HUES6 (cell line): ENCODE results near the gene KIF18B.

Experiments
- H3K27ac ChIP-seq: 2 replicates; pipeline ENCODE4 v1.7.0; 2013; ENCODE audit warnings: low read depth, mild to moderate bottlenecking, low read length, inconsistent platforms
- H3K27me3 ChIP-seq: 2 replicates; pipeline ENCODE4 v1.6.1; 2013; ENCODE audit warnings: low read length; ENCODE audit not compliant: control insufficient read depth, insufficient read depth
- H3K36me3 ChIP-seq: 2 replicates; pipeline ENCODE4 v1.6.1; 2013; ENCODE audit warnings: low read length; ENCODE audit not compliant: control insufficient read depth, insufficient read depth
- H3K4me1 ChIP-seq: 2 replicates; pipeline ENCODE4 v1.6.1; 2013; ENCODE audit warnings: low read length; ENCODE audit not compliant: control insufficient read depth, insufficient read depth
- H3K4me3 ChIP-seq: 2 replicates; pipeline ENCODE4 v1.5.1; 2013; ENCODE audit warnings: low read depth, low read length
- H3K9ac ChIP-seq: one replicate; pipeline ENCODE4 v1.6.1; 2013; ENCODE audit warnings: mild to moderate bottlenecking, low read length
- H3K9me3 ChIP-seq: 2 replicates; pipeline ENCODE4 v1.6.1; 2013; ENCODE audit warnings: low read depth, low read length; ENCODE audit not compliant: control insufficient read depth, insufficient read depth

The KIF18B gene

GRCh38 chr17:44968225-44969143 is 20.9 kb upstream of the KIF18B start, which contains the start of gene C1QL1:
TSS of gene C1QL1 (minus strand) at chr17:44968303. CDS start at chr17:44968048, 255 bp downstream.
- peaks cover 73% of the 10 kb centered on the region for H3K27me3 ChIP-seq
- peak within 1 kb of the TSS; percentile 64 for H3K9ac ChIP-seq
- H3K36me3 ChIP-seq: no peaks in the 10 kb centered on the region
- no peak within 1 kb of the TSS for H3K27ac ChIP-seq
- peaks cover 37% of the 10 kb centered on the region for H3K4me1 ChIP-seq
- no peaks in the 10 kb centered on the region for H3K9me3 ChIP-seq
- H3K4me3 ChIP-seq: peak within 1 kb of the TSS; percentile 74

GRCh38 chr17:44967907-44968224 is 20.3 kb upstream of the KIF18B start:
- Histone ChIP-seq H3K36me3 (no peaks in the 10 kb centered on the region), H3K9me3 (no peaks in the 10 kb centered on the region), H3K4me3 (peak overlapping the region; percentile 46; the same call in 1 of the 2 replicates), H3K4me1 (peaks cover 37% of the 10 kb centered on the region), H3K27ac (no peak overlapping the region), H3K9ac (no peak overlapping the region), H3K27me3 (peaks cover 73% of the 10 kb centered on the region)

GRCh38 chr17:44967026-44967906 is 19.7 kb upstream of the KIF18B start:
- Histone ChIP-seq H3K27ac (no peak overlapping the region), H3K36me3 (no peaks in the 10 kb centered on the region), H3K4me1 (peaks cover 37% of the 10 kb centered on the region), H3K9me3 (no peaks in the 10 kb centered on the region), H3K27me3 (peaks cover 73% of the 10 kb centered on the region), H3K9ac (no peak overlapping the region), H3K4me3 (peak overlapping the region; percentile 46)

GRCh38 chr17:44966348-44967025 is 18.9 kb upstream of the KIF18B start:
- Histone ChIP-seq H3K4me3 (peak overlapping the region; percentile 46), H3K9me3 (no peaks in the 10 kb centered on the region), H3K27ac (no peak overlapping the region), H3K27me3 (peaks cover 69% of the 10 kb centered on the region), H3K36me3 (no peaks in the 10 kb centered on the region), H3K4me1 (peaks cover 33% of the 10 kb centered on the region), H3K9ac (no peak overlapping the region)

- Histone ChIP-seq H3K4me1 (peaks cover 26% of the 10 kb centered on the region), H3K9me3 (no peaks in the 10 kb centered on the region), H3K27me3 (peaks cover 66% of the 10 kb centered on the region), H3K9ac (no peak overlapping the region), H3K27ac (no peak overlapping the region), H3K36me3 (no peaks in the 10 kb centered on the region), H3K4me3 (no peak overlapping the region)
These were observed 18.1 kb upstream of the KIF18B start for GRCh38 chr17:44965481-44966234.

- Histone ChIP-seq H3K36me3 (no peaks in the 10 kb centered on the region), H3K9ac (no peak overlapping the region), H3K27ac (no peak overlapping the region), H3K4me3 (no peak overlapping the region), H3K4me1 (peaks cover 15% of the 10 kb centered on the region), H3K9me3 (no peaks in the 10 kb centered on the region), H3K27me3 (peaks cover 44% of the 10 kb centered on the region)
These were observed 14.4 kb upstream of the KIF18B start for GRCh38 chr17:44961921-44962350.

GRCh38 chr17:44960691-44961090 is 13.1 kb upstream of the KIF18B start:
- H3K27me3 ChIP-seq: peaks cover 31% of the 10 kb centered on the region
- H3K4me1 ChIP-seq: peaks cover 9% of the 10 kb centered on the region
- no peak overlapping the region for H3K27ac ChIP-seq
- H3K36me3 ChIP-seq: no peaks in the 10 kb centered on the region
- H3K4me3 ChIP-seq: no peak overlapping the region
- H3K9ac ChIP-seq: no peak overlapping the region
- H3K9me3 ChIP-seq: no peaks in the 10 kb centered on the region

GRCh38 chr17:44959821-44960531 is 12.4 kb upstream of the KIF18B start:
- H3K36me3 ChIP-seq: no peaks in the 10 kb centered on the region
- H3K27me3 ChIP-seq: peaks cover 25% of the 10 kb centered on the region
- peak overlapping the region; percentile 23; the same call in 1 of the 2 replicates for H3K4me3 ChIP-seq
- H3K4me1 ChIP-seq: peaks cover 9% of the 10 kb centered on the region
- H3K9me3 ChIP-seq: no peaks in the 10 kb centered on the region
- H3K27ac ChIP-seq: no peak overlapping the region
- no peak overlapping the region for H3K9ac ChIP-seq

GRCh38 chr17:44956998-44957981 is 9.7 kb upstream of the KIF18B start:
- no peaks in the 10 kb centered on the region for H3K36me3 ChIP-seq
- H3K9ac ChIP-seq: no peak overlapping the region
- peaks cover 14% of the 10 kb centered on the region; the same call in 1 of the 2 replicates for H3K27me3 ChIP-seq
- no peak overlapping the region for H3K4me3 ChIP-seq
- H3K9me3 ChIP-seq: no peaks in the 10 kb centered on the region
- H3K27ac ChIP-seq: no peak overlapping the region
- peaks cover 8% of the 10 kb centered on the region for H3K4me1 ChIP-seq
